HG02798 (cell line): Measurements from ENCODE around the gene USH1C.

Experiments
- ATAC-seq: cut with Tn5 transposase; IDR thresholded peaks from one replicate; pipeline ENCODE4 v1.9.1; 2021; ENCODE audit warnings: mild to moderate bottlenecking; ENCODE audit not compliant: unreplicated experiment, poor library complexity

USH1C gene

GRCh38 chr11:17550450-17551346, 6.5 kb upstream of the USH1C start:
- no peak for ATAC-seq

DNA sequence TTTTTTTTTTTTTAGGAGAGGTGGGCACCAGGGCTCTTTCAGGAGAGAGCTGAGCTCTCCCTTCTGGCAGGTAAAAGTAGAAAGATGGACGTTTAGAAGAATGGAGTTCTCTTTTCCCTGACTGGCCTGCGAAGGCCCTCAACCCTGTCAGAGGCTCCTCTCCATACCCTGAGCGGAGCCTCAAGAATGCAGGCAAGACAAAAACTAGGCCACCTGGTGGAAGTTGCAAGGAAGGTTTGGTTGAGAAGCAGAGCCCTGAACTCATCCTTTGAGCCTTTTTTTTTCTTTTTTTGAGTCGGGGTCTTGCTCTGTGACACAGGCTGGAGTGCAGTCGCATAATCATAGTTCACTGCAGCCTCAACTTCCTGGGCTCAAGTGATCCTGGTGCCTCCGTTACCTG, 4.2 kb upstream of the USH1C start:
- no peak for ATAC-seq

GRCh38 chr11:17547932-17548331, 3.7 kb upstream of the USH1C start:
- ATAC-seq: no peak

DNA sequence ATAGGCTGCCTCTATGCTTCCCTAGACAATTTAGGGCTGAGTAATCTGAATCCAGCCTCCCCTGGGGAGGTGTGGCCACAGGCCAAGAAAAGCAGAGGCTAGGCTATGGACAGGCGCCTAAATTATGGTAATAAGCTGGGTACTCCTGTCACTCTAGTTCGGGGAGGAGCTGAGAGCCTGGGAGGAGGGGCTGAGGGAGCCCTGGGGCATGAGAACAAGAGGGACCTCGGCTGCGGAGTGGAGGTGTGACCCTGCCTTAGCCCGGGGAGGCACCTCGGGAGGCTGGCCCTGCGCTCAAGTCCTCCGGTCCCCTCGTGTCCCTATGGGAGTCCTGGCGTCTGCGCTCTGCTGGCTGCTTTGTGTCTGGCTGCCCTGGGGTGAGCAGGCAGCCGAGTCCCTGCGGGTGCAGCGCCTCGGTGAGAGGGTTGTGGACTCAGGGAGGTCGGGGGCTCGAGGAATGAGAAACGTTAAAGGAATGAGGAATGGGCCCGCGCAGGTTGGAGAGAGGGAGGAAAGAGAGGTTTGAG, 2.9 kb upstream of the USH1C start, which contains the start of gene OTOG:
TSS of gene OTOG (plus strand) at position 209 of the 527 bp plus-strand sequence. CDS start at position 323, 114 bp downstream.
- no peak for ATAC-seq

DNA sequence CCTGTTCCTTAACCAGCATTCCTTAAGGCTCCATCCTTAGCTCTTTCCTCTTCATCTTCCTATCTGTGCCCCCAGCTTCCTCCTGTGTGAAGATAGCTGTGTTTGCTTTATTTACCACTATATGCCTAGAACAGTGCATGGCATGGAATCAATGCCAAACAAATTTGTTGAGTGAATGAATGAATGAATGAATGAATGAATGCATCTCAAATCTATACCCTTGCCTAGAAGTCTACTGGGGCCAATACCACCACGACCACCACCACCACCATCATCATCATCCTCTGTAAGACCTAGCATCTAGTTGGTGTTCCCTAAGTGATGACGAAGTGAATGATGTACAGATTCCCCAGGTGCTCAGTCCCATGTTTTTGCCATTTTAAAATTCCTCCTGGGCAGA, 2.0 kb upstream of the USH1C start:
- no peak for ATAC-seq

DNA sequence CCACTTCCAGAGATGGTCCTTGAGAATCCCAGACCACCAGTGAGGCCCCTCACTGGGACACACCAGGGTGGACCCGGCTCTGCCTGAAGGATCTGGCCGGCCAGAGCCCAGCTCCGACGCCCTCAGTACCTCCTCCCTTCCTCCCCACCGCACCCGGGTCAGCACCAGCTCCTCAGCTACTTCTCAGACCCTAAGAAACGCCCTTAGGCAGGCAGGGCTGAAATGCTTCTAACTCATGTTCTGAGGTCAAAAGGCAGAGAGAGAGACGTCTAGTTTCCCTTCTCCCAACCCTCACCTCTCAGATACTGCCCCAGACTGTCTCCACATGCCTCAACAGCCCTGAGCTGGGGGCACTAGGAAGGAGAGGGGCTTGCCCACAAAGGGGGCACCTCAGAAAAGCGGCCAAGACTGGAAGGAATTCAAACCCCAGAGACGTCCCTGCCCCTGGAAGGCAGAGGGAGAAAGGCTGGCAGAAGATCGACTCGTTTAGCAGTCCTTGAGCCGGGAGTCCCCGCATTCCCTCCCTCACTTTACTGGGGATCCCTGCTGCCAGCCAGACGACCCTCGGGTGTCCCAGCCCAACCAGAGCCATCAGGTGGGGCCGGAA, 539 bp downstream of the USH1C start:
- ATAC-seq: no peak

DNA sequence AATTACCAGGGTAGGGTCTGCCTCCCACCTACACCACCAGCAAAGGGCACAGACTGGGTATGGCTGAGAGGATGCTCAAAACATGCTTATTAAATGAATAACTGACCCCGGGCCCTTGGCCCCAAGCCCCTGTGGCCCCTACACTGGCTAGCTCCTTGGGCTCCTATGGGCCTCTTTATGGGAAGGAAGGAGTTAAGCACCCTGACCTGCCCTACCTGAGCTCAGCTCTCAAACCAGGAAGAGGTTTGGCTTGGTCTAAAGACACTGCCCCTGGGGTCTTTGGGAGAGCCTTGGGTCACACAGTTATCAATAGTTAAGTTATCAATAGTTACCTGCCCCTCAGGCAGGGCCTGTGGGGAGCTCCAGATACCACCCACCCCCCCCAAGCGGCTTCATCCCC, 1.2 kb downstream of the USH1C start:
- no peak for ATAC-seq

DNA sequence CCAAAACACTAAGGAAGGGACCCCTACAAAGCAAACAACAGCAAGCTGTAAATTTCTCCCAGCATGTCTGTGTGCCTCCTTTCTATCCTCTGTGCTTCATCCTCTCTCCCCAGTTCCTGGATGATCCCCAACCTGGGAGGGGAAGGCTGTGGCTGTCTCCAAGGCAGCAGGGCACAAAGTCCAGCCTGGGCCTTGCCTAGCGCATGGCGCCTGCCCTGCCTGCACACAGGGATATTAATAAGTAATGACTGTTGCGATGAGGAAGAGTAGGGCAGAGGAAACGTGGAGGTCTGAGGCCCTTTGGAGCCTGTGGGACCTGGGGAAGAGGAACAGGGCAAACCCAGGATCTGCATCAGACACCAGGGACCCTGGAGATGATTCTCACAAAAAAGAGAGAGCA, 2.0 kb downstream of the USH1C start:
- no peak for ATAC-seq

DNA sequence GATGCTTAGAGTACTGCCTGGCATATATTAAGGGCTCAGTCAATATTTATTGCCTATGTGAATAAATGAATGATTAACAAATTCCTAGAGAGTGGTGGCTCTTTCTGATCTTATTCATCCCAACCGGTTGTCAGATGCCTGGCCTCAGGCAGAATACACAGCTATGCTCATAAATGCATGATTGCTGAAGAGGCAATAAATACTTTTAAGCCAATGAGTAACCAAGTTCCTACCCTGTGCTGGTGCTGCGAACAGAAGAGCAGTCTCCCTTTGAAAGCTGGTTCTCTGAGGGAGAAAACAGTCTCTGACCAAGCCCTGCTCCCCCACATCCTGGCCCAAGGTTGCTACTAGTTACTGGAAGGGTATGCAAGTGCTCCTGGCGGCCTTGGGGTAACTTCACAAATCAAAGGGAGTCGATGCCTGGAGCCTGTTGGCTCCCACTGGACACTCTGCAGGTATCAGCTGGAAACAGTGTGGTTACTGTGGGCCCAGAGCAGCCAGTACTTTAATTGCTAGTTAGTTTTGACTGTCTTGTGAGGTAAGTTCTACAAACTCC, 2.8 kb downstream of the USH1C start:
- no peak for ATAC-seq

- no peak for ATAC-seq
Observed at GRCh38 chr11:17540807-17541206, 3.4 kb downstream of the USH1C start.

DNA sequence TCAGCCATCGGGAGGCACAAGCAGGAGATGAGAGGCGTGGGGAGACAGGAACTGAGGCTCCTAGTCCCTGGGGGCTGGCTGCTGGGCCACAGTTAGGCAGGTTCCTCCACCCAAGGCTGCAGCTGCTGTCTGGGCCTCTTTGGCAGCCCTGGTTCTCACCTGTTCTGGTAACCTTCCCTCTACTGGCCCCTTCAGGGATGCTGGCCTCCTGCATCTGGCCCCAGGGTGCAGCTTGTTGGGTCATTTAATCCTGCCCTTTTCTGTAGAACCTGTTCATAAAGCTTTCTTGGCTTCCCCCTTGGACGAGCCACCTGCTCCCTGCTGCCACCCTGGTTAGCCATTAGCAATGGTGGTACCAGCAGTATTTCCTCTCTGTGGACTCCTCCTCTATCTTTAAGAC, 5.5 kb downstream of the USH1C start:
- no peak for ATAC-seq

- ATAC-seq: no peak
Observed at GRCh38 chr11:17538054-17538453, 6.2 kb downstream of the USH1C start.

GRCh38 chr11:17537261-17537660, 7.0 kb downstream of the USH1C start:
- no peak for ATAC-seq

DNA sequence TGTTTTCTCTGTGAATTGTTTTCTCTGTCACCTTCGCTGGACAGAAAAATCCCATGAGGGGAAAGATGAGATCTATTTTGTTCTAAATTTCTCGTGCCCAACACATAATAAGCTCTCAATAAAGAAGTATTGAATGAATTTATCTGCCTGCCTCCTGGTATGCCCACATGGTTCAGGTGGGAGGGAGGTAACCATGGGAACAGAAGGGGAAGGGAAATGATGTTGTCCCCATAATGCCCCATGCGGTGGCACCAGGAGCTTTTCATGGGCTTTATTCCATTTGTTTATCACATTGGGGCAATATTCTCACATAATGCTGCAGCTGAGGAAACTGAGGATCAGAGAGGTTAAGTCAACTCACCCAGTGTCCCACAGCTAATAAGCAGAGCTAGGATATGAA, 8.7 kb downstream of the USH1C start:
- ATAC-seq: no peak

- no peak for ATAC-seq
Observed at GRCh38 chr11:17533778-17534415, 10.3 kb downstream of the USH1C start.

- no peak for ATAC-seq
Observed at GRCh38 chr11:17533341-17533740, 10.9 kb downstream of the USH1C start.

DNA sequence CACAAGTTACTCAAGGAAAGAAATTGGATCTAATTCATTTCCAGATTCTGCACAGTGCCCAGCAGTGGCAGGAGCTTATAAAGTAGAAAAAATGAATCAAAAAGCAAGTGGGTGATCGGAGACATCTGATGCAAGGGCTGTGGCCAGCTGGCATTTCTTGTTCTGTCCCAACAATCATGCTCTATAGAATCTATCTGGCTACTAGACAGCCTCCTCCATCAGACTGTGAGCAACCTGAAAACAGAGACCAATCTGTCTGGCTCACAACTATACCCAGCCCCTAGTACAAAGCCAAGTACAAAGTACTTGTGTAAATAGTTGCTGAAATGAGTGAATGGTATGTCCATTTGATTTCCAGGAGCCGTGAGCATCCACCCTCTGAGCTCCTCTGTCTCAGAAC, 11.4 kb downstream of the USH1C start:
- no peak for ATAC-seq

GRCh38 chr11:17531636-17532113, 12.5 kb downstream of the USH1C start:
- no peak for ATAC-seq

DNA sequence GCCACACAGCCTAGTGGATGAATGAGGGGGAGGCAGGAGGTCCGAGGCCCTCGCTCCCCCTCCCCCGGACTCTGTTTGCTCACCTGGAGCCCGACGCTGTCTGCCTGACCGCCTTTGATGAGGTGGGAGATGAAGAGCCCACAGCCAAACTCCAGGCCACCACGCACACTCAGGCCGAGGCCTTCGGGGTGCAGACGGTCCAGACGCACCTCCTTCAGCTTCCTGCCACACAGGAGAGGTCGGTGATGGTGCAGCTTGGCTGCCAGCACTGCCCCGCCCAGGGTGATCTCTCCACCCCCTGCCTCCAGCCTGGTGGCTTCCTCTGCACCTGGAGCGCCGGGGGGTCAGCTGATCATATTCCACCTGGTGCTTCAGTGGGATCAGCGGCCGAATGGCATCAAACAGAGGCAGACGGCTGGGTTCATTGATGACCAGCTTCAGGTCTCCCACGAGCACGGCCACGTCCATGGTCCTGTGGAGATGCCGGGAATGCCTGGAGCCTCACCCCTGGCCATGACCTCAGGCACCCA, 13.1 kb downstream of the USH1C start:
- ATAC-seq: no peak

GRCh38 chr11:17529844-17530185, 14.4 kb downstream of the USH1C start:
- no peak for ATAC-seq
